ENCODE measurements around the gene FUZ.

GRCh38 chr19:49779731-49780555 lies 33.1 kb downstream of the FUZ start:
- TF ChIP-seq POLR2AphosphoS5 (IDR thresholded peaks at IDR 0.05; ENCODE audit: borderline replicate concordance, low read depth, low read length): no peak
- TF ChIP-seq EZH2 (IDR thresholded peaks at IDR 0.05): no peak
